Stimulated activated naive CD4-positive, alpha-beta T cell treated with Interleukin-2 at 50 U/mL for 16 hours (primary cell): ENCODE measurements around the gene NRN1L.
"Not testable (repeated sequence)": the region's sequence is repeated elsewhere in the genome, so short reads cannot be mapped to it uniquely, and the experiment has no call there.

ENCODE experiments used
- DNase-seq: peaks from one replicate; lab custom pipeline; 2025; lab: John Stamatoyannopoulos, UW

NRN1L gene

DNA sequence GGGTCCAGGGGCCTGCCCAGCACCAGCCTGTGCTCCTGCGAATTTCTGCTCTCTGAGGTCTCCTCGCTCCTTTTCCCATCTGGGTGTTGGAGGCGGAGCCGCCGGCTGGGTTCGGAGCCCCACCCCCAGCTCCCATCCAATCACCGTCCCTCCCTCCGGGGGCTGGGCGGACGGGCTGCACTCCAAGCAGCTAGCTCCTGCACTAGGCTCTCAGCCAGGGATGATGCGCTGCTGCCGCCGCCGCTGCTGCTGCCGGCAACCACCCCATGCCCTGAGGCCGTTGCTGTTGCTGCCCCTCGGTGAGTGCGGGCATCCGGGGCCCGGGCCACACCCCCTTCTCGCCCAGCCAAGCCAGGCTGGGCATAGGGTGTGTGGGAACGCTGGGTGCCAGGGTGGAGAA lies at the start of gene NRN1L:
TSS of gene NRN1L (plus strand) at position 202 of the 400 bp plus-strand sequence. CDS start at position 221, 19 bp downstream.
- DNase-seq, result no peak

DNA sequence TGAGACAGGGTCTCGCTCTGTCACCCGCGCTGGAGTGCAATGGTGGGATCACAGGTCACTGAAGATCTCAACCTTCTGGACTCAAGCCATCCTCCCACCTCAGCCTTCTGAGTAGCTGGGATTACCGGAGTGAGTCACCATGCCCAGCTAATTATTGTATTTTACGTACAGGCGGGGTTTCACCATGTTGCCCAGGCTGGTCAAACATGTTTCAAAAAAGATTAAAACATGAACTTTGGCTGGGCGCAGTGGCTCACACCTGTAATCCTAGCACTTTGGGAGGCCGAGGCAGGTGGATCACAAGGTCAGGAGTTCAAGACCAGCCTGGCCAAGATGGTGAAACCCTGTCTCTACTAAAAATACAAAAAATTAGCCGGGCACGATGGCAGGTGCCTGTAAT lies 47.5 kb upstream of the NRN1L start:
- not testable (repeated sequence) for DNase-seq

DNA sequence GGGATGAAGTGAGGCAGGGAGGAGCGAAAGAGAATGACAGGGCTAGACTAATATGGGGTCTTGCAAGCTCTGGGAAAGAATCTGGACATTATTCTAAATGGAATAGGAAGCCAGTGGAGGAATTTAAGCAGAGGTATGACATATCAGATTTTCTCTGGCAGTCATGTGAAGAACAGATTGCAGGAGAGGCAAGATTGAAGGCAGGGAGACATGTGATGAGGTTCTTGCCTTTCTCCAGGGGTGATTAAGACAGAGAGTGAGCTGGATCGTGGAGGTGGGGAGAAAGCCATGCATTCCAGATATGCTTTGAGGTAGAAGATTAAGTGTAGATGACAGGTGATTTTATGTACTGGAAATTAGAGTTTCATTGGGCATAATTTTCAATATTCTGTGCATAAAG lies 46.9 kb upstream of the NRN1L start:
- DNase-seq, result no peak

DNA sequence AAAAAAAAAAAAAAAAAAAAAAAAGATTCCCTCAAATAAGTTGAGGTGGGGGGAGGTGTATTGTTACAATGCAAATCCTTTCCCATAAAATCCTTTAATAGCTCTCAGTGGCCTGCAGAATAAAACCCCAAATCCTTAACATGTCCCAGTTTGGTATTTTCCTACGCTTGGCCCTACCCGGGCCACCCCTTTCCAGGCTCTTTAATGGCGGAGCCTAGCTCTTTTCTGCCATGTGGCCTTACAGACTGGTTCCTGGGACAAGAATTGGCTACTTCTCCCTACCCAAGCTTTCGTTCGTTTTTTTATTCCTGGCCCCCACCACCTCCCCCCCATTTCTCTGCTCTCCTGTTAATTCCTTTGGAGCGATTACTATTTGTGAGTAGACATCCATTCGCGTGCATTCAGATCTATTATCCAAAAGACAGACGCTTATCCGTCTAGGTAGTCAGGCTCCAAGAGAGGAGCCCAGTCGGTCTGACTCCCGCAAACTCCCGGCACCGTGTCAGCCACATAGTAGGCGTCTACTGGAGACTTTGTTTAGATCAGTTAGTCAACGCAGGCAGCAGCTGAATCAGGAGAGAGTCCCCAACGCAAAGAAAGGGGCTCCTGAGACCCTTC lies 43.4 kb upstream of the NRN1L start:
- no peak for DNase-seq

DNA sequence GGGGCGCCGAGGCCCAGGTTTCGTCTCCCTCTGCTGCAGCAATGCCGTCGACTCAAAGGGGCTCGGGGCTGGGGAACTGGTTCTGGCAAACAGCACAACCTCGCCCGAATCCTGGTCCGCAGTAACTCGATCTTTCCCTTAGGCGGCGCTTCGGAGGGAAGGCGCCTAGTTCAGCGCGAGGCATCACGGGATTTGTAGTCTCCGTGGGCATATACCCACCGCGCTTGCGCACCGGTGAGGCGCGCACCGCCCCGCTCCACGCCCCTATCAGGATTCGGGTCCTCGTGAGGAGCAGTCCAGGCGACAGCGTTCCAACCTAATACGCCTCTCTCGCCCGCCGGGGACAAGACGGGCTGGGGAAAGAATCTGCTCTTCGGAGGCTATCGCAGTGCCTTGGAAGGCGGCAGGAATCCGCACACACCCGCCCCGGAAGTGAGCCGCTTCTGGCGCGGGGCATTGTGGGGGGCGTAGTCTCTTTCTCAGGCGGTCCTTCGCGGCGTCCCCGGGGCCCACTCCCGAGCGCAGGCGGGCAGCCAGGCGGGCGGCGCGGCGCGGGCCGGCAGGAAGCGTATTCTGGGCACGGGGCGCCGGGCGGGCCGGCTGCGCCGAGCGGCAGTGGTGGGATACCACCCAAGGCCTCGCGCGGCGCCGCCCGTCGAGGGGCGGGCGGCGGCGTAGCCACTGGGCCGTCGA lies 42.7 kb upstream of the NRN1L start, which contains the start of gene THAP11:
TSS of gene THAP11 (plus strand) at position 505 of the 693 bp plus-strand sequence. CDS start 235 bp downstream, outside the sequence.
- DNase-seq, result peak; percentile 92

DNA sequence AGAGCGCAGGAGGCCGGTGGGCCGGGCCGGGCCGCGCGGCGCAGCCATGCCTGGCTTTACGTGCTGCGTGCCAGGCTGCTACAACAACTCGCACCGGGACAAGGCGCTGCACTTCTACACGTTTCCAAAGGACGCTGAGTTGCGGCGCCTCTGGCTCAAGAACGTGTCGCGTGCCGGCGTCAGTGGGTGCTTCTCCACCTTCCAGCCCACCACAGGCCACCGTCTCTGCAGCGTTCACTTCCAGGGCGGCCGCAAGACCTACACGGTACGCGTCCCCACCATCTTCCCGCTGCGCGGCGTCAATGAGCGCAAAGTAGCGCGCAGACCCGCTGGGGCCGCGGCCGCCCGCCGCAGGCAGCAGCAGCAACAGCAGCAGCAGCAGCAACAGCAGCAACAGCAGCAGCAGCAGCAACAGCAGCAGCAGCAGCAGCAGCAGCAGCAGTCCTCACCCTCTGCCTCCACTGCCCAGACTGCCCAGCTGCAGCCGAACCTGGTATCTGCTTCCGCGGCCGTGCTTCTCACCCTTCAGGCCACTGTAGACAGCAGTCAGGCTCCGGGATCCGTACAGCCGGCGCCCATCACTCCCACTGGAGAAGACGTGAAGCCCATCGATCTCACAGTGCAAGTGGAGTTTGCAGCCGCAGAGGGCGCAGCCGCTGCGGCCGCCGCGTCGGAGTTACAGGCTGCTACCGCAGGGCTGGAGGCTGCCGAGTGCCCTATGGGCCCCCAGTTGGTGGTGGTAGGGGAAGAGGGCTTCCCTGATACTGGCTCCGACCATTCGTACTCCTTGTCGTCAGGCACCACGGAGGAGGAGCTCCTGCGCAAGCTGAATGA lies 42.0 kb upstream of the NRN1L start:
- peak; percentile 58 for DNase-seq

DNA sequence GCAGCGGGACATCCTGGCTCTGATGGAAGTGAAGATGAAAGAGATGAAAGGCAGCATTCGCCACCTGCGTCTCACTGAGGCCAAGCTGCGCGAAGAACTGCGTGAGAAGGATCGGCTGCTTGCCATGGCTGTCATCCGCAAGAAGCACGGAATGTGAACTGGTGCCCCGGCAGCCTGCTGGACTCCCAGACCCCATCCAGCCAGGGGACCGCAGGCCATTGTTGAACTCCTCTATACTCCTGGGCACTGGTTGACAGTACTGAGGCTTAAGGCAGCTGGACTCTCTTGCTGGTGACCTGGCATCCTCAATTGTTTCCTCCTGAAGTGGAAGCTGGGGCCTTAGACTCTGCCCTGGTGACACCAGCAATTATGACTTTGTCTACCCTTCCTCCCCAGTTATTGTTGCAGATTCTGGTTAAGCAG lies 41.3 kb upstream of the NRN1L start:
- no peak for DNase-seq

DNA sequence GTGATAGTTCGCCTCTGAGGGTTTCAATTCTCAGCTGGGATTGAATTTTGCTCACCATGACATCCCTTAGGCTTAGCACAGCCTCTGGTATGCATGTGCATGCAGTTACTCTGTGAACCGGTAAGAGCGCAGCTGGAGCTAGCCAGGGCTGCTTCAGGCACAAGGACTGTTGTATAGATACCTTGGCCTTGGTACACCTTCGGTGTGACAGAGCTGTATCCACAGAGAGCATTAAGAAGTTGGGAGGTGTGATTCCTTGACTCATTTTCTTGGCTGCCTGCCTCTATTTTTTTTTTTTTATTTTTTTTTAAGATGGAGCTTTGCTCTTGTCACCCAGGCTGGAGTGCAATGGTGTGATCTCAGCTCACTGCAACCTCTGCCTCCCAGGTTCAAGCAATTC lies 40.2 kb upstream of the NRN1L start:
- DNase-seq, result no peak

DNA sequence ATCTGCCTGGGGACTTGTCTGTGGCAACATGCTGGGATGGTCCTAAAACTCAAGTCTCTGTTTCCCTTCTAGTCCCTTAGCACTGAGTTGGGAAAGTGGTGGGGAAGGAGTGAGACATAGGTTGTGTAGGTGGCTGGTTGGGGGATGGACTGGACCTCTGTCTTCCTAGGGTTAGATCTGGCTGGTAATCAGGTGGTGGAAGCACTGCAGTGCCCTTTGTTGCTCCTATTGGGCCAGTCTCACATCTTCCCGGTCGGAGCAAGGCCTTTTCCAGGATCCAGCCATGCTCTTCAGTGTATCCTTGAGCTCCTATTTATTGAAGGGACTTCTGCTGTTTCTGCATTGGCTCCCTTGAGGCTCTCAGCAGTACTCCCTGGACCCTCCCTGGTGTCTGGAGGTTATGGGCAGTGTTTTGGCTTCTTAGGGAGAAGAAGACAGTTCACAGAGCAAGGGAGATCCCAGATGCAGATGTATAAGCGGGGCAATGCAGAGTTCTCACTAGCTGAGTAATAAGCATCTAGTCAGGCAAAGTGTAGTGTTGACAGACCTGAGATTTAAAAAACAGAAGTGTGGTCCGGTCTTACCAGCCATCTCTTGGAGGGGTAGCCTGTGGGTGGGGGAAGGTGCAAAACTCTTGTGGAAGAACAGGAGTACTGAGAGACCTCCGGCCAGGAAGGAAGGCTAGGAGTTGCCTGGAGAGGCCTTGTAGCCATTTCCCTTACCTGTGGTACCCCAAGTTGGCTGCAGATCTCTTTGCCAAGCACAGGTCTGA lies 39.2 kb upstream of the NRN1L start:
- no peak for DNase-seq

DNA sequence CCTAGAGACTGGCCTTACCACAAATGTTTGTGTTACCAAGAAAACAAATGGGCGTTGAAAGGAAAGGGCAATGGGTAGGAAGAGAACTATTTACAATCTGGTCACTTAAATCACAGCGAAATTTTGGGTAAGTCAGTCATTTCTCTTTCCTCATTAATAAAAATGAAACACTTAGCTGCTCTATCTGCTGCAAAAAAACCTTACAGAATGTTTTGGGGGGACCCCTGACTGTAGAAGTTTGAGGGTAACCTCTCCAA lies 38.7 kb upstream of the NRN1L start:
- DNase-seq, result no peak

DNA sequence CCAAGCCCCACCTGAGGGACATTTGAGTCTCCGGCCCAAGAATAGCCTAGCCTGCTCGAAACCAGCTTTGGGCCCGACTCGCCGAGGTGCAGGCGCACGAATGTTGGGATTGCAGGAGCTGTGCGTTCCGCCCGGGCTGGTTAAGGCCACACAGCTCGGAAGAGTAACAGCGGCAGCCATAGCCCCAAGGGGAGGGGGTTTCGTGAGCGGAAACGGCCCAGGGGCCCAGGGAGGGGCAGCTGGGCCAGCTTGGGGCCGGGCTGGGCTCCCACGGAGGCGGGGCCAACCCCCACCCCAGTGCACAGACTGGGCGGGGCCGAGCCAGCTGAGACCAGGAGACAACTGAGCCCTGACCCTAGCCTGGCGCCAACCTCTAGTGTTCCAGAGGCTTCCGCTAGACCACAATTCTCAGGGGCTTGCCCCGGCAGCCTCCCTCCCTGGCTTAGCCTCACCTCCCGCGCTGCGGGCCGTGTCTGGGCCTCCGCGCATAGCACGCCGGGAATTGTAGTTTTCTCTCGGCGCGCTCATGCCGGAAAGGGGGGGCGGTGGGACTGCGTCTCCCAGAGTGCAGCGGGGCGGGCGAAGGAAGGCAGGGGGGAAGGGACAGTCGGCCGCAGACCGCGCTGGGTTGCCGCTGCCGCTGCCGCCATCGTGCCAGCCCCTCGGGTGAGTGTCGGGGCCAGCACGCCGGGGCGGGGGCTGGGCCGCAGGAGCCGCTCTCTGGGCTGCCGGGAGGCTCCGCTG lies 38.2 kb upstream of the NRN1L start, which contains the start of gene NUTF2:
TSS of gene NUTF2 (plus strand) at position 614 of the 744 bp plus-strand sequence. CDS start 18,198 bp downstream, outside the sequence.
- DNase-seq, result peak; percentile 94

DNA sequence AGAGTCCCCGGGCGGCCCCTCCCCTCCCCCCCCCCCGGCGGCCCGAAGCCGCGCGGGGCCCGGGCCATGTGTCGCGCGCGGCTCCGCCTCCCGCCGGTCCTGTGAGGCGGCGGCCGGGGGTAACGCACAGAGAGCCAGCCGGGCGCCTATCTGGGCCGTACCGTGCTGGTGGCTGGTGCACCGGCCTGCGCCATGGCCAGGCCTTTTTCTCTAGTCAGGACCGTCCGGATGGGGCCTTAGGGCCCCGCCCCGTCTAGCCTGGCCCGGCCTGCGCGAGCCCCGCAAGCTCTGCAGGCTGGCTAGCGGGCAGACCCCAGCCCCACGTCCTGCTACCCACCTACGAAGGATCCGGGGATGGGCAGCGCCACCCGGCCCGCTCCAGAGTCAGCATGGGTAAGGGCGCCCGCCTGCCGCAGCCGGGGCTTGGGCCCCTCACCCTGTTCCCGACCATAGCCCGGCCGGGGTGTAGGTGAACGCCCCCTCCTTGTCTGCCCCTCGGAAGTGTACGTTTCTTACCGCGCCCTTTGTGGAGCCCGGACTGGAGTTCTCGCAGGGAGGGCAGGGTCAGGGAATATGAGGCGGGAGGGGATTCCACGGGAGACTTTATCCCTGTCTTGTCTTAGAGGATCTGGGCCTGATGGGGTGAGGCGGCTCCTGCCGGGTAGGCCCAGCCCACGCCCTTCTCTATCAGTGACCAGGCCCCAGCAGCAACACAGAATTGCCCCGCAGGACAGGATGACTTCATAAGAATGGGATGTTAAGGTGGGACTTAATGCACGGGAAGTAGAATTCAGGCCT lies 37.4 kb upstream of the NRN1L start, which contains the start of gene CENPT:
TSS of gene CENPT (minus strand) at position 630 of the 798 bp plus-strand sequence. CDS start 13,834 bp downstream, outside the sequence.
- no peak for DNase-seq

DNA sequence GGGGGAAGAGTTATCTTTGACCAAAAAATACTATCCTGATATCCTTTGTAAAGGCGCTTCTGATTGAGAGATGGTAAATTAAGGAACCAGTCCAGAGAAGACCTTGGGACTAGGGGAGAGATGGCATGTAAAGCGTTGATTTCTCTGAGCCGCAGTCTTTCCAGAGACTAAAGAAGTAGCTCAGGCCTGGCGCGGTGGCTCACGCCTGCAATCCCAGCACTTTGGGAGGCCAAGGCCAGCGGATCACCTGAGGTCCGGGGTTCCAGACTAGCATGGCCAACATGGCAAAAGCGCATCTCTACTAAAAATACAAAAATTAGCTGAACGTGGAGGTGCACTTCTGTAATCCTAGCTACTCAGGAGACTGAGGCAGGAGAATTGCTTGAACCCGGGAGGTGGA lies 36.6 kb upstream of the NRN1L start:
- DNase-seq, result no peak

DNA sequence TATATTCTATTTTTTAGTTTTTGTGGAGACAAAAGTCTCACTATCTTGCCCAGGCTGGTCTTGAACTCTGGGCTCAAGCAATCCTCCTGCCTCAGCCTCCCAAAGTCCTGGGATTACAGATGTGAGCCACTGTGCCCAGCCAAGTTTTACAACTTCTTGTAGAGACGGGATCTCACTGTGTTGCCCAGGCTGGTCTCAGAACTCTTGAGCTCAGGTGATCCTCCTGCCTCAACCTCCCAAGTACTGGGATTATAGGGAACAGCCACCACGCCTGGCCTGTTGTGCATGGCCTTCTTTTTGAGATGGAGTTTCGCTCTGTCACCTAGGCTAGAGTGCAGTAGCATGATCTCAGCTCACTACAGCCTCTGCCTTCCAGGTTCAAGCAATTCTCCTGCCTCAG lies 31.0 kb upstream of the NRN1L start:
- no peak for DNase-seq

DNA sequence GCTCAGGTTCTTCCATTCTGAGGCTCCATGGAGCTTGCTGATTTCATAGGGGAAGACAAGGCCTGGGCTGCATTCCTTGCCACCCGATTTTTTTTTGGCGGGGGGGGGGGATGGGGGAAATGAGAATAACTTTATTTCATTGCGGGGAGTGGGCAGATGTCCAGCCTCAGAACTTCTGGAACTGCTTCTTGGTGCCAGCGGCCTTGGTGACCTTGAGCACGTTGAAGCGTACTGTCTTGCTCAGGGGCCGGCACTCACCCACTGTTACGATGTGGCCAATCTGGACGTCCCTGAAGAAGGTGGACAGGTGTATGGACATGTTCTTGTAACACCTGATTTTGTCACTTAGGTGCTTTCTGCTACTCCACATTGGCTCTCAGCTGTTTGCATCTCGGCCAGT lies 28.9 kb upstream of the NRN1L start:
- no peak for DNase-seq

DNA sequence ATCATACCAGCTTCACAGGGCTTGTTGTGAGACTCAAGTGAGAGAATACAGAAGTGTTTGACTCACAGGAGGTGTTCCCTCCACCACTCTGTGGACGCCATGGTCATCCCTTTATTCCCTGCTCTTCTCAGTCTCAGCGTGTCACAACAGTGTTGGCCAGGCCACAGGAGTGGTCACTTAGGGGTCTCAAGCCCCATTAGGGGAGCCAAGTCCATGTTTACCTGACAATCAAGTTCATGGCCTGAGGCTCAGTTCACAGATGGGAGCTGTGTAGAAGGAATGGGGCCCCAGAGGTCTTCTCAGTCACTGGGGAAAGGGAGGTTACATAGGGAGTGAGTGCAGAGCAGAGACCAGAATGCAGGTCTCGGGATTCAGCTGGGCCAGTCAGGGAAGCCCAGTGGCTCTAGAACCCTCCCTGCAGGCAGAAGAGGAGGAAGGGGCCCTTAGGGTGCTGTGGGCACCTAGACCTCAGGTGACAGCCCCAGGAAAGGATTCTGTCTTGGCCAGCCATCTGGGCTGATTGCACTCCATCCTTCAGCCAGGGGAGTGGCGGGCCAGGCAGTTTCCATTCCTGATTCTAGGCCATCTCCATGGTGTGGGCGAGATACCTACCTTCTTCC lies 27.6 kb upstream of the NRN1L start:
- no peak for DNase-seq

DNA sequence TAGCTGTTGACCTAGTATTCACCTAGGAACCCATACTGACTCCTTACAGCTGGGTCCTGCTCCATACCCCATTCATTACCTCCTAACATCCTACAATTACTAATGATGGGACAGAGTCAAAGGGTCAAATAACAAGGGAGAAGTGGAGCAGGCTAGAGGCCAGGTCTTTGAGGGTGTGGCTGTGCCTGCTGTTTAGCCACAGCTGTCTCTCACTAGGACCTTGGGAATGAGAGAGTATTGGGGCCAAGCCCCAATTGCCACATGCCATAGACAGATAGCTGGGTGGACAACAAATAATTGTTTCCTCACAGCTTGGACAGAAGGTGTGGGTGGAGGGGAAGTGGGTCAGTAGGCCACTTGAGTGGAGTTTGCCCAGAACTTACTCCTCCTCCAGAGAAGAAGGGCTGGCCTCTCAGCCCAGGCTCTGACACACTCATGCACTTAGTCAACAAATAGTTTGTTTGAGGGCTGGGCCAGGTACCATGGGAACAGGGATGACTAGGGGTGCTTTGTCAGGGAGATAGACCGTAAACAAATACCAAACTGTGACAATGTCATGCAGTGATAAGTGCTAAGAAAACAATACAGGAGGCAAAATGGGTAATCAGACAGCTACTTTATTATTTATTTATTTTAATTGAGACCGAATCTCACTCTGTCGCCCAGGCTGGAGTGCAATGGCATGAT lies 27.0 kb upstream of the NRN1L start:
- peak; percentile 37 for DNase-seq

DNA sequence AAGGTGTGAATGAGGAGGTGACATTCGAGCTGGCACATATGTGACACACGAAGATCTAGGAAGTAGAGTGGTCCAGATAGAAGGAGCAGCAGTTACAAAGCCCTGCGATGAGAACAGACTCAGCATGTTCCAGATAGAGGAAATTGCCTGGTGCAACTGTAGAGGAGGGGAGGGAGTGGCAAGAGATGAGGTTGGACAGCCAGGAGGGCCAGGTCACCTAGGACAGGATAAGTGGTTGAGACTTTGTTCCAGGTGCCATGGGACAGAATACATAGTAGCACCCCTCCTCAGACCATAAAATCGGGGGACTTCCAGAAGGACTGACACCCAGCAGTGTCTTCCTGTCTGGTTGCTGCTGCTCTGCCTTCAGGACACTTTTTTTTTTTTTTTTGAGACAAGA lies 26.2 kb upstream of the NRN1L start:
- no peak for DNase-seq
